Omental fat pad (tissue), 4 donors: ENCODE measurements around the gene ODF2. TPM values are rescaled to one million over a fixed set of nuclear protein-coding genes. Genes with fewer than 3 reads are reported as not detected.

ENCODE experiments used
- ATAC-seq: fragments of 150-250 bp; one replicate; pipeline ENCODE4 v1.9.1; 2016; ENCODE audit warnings: mild to moderate bottlenecking, moderate library complexity; ENCODE audit not compliant: low FRiP score
- DNase-seq: peaks from one replicate; pipeline ENCODE4 v3.0.0-alpha.2; 2019; ENCODE audit warnings: low spot score
- total RNA-seq, 4 donors: library from RNA; depleted of rRNA; stranded (reverse); fragments of >200 nt; gene quantifications; one replicate each; pipeline ENCODE4 v1.1.0, GENCODE V29; 2016
- TF ChIP-seq, protein P1 (sequence below), 3 donors: fragments of 450-650 bp; IDR thresholded peaks; one replicate each; pipeline ENCODE4 v1.5.1; 2016 to 2017; ENCODE audit warnings: antibody characterized with exemption in 3 of 3, mild to moderate bottlenecking in 3 of 3, moderate library complexity in 2 of 3

ODF2 gene
- total RNA-seq, 4 donors from 2014 or later: 16.8 to 27.1 (median 20.8) TPM

DNA sequence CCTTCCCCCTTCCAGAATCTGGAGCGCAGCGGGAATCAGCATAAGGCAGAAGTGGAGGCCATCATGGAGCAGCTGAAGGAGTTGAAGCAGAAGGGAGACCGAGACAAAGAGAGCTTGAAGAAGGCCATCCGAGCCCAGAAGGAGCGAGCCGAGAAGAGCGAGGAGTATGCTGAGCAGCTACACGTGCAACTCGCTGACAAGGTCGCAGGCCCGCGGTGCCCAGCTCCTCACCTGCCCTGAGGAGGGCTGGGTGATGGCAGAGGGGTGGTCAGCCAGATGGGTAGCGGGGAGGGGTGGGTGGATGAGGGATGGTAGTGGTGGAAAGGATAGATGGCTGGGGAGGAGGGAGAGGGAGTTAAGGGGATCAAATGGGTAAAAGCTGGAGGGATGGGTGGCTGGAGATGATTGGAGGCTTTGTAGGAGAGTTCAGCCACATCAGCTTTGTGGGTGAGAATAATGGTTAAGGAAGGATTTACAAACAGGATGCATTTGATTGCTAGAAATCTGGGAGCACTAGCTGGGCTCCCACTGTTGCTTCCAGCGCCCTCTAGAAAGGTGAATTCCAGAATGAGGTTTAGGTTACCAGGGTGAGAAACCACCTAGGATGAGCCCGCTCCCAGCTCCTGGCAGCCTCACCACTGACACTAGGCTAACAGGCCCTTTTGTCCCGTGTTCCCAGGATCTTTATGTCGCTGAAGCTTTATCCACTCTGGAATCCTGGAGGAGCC, 29.0 kb downstream of the ODF2 start:
- ATAC-seq: no peak
- DNase-seq: no peak
- TF ChIP-seq, protein P1, sequence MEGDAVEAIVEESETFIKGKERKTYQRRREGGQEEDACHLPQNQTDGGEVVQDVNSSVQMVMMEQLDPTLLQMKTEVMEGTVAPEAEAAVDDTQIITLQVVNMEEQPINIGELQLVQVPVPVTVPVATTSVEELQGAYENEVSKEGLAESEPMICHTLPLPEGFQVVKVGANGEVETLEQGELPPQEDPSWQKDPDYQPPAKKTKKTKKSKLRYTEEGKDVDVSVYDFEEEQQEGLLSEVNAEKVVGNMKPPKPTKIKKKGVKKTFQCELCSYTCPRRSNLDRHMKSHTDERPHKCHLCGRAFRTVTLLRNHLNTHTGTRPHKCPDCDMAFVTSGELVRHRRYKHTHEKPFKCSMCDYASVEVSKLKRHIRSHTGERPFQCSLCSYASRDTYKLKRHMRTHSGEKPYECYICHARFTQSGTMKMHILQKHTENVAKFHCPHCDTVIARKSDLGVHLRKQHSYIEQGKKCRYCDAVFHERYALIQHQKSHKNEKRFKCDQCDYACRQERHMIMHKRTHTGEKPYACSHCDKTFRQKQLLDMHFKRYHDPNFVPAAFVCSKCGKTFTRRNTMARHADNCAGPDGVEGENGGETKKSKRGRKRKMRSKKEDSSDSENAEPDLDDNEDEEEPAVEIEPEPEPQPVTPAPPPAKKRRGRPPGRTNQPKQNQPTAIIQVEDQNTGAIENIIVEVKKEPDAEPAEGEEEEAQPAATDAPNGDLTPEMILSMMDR (IDR thresholded peaks at IDR 0.05): no peak

- TF ChIP-seq, protein P1 (IDR thresholded peaks at IDR 0.05): no peak
- ATAC-seq (no peak), DNase-seq (no peak)
Observed at GRCh38 chr9:128485414-128485855, 29.6 kb downstream of the ODF2 start.

- TF ChIP-seq, protein P1 (IDR thresholded peaks at IDR 0.05): no peak
- ATAC-seq: no peak
- DNase-seq: no peak
Observed at GRCh38 chr9:128486201-128486600, 30.4 kb downstream of the ODF2 start.

GRCh38 chr9:128493424-128493823, 37.6 kb downstream of the ODF2 start:
- ATAC-seq: no peak
- TF ChIP-seq, protein P1 (IDR thresholded peaks at IDR 0.05): no peak

DNA sequence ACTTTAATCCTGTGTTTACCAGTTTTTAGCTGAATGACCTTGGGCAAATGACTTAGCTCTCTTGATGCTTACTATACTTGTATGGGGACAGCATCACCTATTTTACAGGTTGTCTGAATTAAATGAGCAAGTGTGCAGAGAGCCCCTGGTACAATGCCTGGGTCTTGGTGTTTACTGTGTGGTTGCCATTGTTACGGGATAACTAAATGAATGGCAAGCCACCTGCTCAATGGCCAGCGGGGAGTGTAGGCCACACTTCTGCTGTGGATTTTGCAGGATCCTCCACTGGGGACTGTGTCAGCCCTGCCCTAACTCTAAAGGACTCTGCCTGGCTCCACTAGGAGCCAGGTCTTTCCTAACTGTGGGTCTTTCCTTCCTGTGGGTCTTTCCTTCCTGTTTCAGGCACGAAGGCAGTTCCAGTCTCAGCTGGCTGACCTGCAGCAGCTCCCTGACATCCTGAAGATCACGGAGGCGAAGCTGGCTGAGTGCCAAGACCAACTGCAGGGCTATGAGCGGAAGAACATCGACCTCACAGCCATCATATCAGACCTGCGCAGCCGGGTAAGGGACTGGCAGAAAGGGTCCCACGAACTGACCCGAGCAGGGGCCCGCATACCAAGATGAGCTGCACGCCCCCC, 38.4 kb downstream of the ODF2 start:
- peak; percentile 35 for DNase-seq

More at GRCh38 chr9:128493424-128493823, 37.6 kb downstream of the ODF2 start:
- no peak for DNase-seq

GRCh38 chr9:128494746-128495129, 38.9 kb downstream of the ODF2 start:
- TF ChIP-seq, protein P1 (IDR thresholded peaks at IDR 0.05): no peak
- ATAC-seq: no peak
- DNase-seq: no peak

More for the DNA sequence above, 38.4 kb downstream of the ODF2 start:
- TF ChIP-seq, protein P1 (IDR thresholded peaks at IDR 0.05): no peak
- no peak for ATAC-seq

DNA sequence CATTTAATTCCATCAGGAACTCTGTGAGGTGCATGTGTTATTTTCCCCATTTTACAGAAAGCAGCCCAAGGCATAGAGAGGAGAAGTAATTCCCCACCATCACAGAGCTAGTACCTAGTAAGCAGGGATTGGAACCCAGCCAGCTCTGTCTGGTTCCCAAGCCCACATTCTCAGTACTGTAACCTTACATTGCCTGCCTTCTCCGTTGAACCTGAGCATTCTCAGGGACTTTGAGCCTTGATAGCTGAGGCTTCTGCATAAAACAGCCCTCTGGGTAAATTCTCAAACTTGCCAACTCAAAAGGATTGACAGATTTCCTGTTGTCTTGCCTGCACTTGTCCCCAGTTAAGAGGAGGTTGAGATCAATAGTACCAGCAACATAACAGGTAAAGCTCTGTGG, 39.5 kb downstream of the ODF2 start:
- ATAC-seq: no peak
- DNase-seq: no peak
- TF ChIP-seq, protein P1 (IDR thresholded peaks at IDR 0.05): no peak
